ENCODE measurements around the gene PSG6.
"Not testable (repeated sequence)": the region's sequence is repeated elsewhere in the genome, so short reads cannot be mapped to it uniquely, and the experiment has no call there.

Gene PSG6

GRCh38 chr19:42930214-42930613 lies 12.5 kb upstream of the PSG6 start:
- TF ChIP-seq, protein P1, sequence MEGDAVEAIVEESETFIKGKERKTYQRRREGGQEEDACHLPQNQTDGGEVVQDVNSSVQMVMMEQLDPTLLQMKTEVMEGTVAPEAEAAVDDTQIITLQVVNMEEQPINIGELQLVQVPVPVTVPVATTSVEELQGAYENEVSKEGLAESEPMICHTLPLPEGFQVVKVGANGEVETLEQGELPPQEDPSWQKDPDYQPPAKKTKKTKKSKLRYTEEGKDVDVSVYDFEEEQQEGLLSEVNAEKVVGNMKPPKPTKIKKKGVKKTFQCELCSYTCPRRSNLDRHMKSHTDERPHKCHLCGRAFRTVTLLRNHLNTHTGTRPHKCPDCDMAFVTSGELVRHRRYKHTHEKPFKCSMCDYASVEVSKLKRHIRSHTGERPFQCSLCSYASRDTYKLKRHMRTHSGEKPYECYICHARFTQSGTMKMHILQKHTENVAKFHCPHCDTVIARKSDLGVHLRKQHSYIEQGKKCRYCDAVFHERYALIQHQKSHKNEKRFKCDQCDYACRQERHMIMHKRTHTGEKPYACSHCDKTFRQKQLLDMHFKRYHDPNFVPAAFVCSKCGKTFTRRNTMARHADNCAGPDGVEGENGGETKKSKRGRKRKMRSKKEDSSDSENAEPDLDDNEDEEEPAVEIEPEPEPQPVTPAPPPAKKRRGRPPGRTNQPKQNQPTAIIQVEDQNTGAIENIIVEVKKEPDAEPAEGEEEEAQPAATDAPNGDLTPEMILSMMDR (IDR thresholded peaks at IDR 0.05; ENCODE audit: control insufficient read depth, insufficient read depth, low read depth, low read length, missing control alignments) = peak; percentile 57
- H3K4me3 ChIP-seq (ENCODE audit: control insufficient read depth, low read depth, low read length); DNase-seq (ENCODE audit: low read depth): not testable (repeated sequence)

DNA sequence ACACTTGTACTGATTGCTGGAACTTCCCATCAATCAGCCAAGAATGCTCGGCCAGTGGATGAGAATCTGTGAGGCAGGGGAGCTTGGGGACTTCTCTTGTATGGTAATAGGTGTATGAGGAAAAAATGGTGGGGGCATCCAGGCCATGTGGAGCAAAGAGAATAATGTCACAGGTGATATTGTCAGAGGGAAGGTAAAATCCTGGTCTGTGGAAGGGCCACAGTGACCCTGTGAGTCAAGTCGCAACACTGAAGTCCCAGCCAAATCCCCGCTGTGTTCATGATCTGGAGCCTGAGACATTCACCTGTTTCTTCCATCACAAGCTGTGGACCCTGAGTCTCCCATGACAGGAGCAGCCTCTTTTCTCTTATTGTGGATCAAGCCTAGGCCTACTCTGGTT lies 11.2 kb upstream of the PSG6 start:
- DNase-seq (ENCODE audit: low read depth) = no peak
- TF ChIP-seq, protein P1 (IDR thresholded peaks at IDR 0.05; ENCODE audit: control insufficient read depth, insufficient read depth, low read depth, low read length, missing control alignments) = no peak
- H3K4me3 ChIP-seq (ENCODE audit: control insufficient read depth, low read depth, low read length) = no peak overlapping the region

GRCh38 chr19:42926781-42927180 lies 9.1 kb upstream of the PSG6 start:
- no peak overlapping the region for H3K4me3 ChIP-seq (ENCODE audit: control insufficient read depth, low read depth, low read length)
- TF ChIP-seq, protein P1 (IDR thresholded peaks at IDR 0.05; ENCODE audit: control insufficient read depth, insufficient read depth, low read depth, low read length, missing control alignments) = no peak
- no peak for DNase-seq (ENCODE audit: low read depth)

DNA sequence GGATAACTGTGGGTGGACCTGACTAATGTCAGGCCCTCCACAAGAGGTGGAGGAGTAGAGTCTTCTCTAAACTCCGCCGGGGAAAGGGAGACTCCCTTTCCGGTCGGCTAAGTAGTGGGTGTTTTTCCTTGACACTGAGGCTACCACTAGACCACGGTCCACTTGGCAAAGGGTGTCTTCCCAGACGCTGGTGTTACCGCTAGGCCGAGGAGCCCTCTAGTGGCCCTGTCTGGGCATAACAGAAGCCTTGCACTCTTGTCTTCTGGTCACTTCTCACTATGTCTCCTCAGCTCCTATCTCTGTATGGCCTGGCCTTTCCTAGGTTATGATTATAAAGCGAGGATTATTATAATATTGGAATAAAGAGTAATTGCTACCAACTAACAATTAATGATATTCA lies 5.4 kb upstream of the PSG6 start:
- DNase-seq (ENCODE audit: low read depth) = peak; percentile 29
- H3K4me3 ChIP-seq (ENCODE audit: control insufficient read depth, low read depth, low read length) = not testable (repeated sequence)
- TF ChIP-seq, protein P1 (IDR thresholded peaks at IDR 0.05; ENCODE audit: control insufficient read depth, insufficient read depth, low read depth, low read length, missing control alignments) = peak; percentile 83

DNA sequence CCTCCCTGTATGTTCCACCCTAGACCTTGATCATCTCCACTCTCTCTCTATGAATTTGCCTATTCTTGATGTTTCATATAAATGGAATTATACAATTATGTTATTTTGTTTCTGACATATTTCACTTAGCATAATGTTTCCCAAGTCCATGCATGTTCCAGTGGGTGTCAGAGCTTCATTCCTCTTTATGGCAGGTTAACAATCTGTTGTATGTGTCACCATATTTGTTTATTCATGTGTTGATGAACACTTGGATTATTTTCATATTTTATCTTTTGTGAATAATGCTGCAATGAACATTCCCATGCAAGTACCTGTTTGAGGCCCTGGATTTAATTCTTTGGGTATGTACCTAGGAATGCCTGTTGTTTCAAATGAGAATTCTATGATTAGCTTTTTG lies 3.3 kb upstream of the PSG6 start:
- DNase-seq (ENCODE audit: low read depth); H3K4me3 ChIP-seq (ENCODE audit: control insufficient read depth, low read depth, low read length): not testable (repeated sequence)

DNA sequence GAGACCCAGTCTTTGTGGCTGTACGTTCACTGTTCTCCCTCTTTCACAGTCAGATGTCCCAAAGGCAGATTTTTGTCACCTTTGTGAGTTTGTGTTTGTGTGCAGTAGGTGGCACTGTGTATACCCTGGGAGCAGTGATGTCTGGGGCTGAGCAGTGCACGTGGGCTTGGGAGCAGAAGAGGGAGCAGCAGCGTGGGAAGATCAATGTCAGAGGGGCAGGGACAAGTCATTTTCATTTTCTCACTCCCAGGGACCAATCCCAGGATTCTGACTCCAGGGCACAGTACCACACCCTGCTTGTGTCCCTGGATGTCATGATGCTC lies 2.0 kb upstream of the PSG6 start:
- no peak overlapping the region for H3K4me3 ChIP-seq (ENCODE audit: control insufficient read depth, low read depth, low read length)
- TF ChIP-seq, protein P1 (IDR thresholded peaks at IDR 0.05; ENCODE audit: control insufficient read depth, insufficient read depth, low read depth, low read length, missing control alignments) = no peak
- no peak for DNase-seq (ENCODE audit: low read depth)

- H3K4me3 ChIP-seq (ENCODE audit: control insufficient read depth, low read depth, low read length); DNase-seq (ENCODE audit: low read depth): not testable (repeated sequence)
- TF ChIP-seq, protein P1 (IDR thresholded peaks at IDR 0.05; ENCODE audit: control insufficient read depth, insufficient read depth, low read depth, low read length, missing control alignments) = peak; percentile 58
These were observed 1.5 kb upstream of the PSG6 start for GRCh38 chr19:42919070-42919756.

DNA sequence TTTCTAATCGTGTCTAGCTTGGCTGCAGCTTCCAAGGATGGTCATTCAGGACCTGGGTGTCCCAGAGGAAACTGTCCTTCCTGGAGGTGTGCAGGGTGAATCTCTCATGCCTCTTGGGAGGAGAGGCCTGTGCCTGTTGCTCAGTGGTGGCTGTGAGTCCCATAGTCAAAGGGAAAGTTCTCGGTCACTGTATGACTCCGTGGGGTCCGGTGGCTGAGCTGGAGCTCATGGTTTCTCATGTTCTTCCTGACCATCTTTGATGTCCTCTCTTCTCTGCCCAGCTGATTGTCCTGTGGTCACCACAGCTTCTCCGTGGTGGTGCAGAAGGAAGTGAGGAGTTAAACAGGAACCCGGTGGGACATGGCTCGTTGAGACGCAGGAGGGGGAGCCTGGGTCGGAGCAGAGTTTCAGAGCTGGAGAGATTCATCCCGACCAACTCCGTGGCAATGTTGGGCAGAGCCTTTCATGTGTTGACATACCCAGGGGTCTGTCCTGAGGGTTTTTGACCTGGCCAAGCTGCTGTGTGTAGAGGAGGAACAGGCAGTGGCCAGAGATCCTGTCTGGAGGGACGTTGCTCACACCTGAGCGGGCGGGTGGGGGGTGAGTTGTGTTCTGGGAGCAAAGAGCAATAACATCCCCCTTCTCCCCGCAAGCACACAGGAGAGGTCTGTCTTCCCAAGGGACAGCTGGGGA lies 829 bp upstream of the PSG6 start:
- not testable (repeated sequence) for DNase-seq (ENCODE audit: low read depth); H3K4me3 ChIP-seq (ENCODE audit: control insufficient read depth, low read depth, low read length)

DNA sequence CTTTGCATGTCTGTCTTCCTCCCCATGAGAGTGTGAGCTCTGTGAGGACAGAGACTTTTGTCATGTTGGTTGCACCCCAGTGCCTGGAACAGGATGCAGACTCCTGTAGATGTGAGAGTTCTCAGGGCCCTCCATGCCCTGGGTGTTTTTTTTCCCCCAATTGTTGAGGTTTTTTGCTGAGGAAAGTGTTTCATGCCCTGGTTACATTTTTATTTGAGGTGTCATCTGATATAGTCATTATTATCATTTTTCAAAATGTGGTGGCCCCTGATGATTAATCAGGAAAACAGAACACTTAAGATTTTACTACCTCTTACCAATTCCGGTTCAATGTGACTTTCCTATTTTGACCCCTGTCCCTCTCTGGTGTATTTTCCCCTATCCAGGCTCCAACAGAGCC lies 763 bp downstream of the PSG6 start:
- not testable (repeated sequence) for H3K4me3 ChIP-seq (ENCODE audit: control insufficient read depth, low read depth, low read length); DNase-seq (ENCODE audit: low read depth)

- DNase-seq (ENCODE audit: low read depth); H3K4me3 ChIP-seq (ENCODE audit: control insufficient read depth, low read depth, low read length): not testable (repeated sequence)
These were observed 4.2 kb downstream of the PSG6 start for GRCh38 chr19:42913516-42913915.

DNA sequence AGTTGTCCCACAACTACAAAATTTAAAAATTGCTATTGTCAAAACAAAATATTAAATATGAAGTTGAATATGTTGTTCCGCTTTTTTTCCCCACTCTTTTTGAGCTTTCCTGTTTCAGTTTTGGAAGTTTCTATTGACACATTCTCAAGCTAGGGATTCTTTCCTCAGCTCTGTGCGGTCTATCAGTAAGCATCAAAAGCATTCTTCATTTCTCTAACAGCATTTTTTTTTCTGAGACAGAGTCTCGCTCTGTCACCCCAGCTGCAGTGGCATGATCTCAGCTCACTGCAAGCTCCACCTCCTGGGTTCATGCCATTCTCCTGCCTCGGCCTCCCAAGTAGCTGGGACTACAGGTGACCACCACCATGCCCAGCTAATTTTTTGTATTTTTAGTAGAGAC lies 4.8 kb downstream of the PSG6 start:
- not testable (repeated sequence) for H3K4me3 ChIP-seq (ENCODE audit: control insufficient read depth, low read depth, low read length); DNase-seq (ENCODE audit: low read depth)
